ENCODE measurements around the gene ERC2.

Gene ERC2

GRCh38 chr3:55630280-55630920, 837.9 kb downstream of the ERC2 start (continued):
- TF ChIP-seq PATZ1 (CRISPR knock-in tag; IDR thresholded peaks at IDR 0.05; ENCODE audit: borderline replicate concordance) (no peak), POU6F1 (CRISPR knock-in tag; IDR thresholded peaks at IDR 0.05; ENCODE audit: borderline replicate concordance, low read depth) (no peak), ZFP3 (CRISPR knock-in tag; IDR thresholded peaks at IDR 0.05) (no peak), OSR1 (CRISPR knock-in tag; IDR thresholded peaks at IDR 0.05) (no peak)

GRCh38 chr3:55629432-55629831, 838.8 kb downstream of the ERC2 start:
- no peak for TF ChIP-seq OSR1 (CRISPR knock-in tag; IDR thresholded peaks at IDR 0.05)
- no peak for TF ChIP-seq PPARA (CRISPR knock-in tag; IDR thresholded peaks at IDR 0.05; ENCODE audit: borderline replicate concordance)
- TF ChIP-seq POU6F1 (CRISPR knock-in tag; IDR thresholded peaks at IDR 0.05; ENCODE audit: borderline replicate concordance, low read depth) = no peak
- TF ChIP-seq TSHZ2 (CRISPR knock-in tag; IDR thresholded peaks at IDR 0.05) = no peak
- TF ChIP-seq CSDC2 (CRISPR knock-in tag; IDR thresholded peaks at IDR 0.05) = no peak
- TF ChIP-seq ZNF70 (CRISPR knock-in tag; IDR thresholded peaks at IDR 0.05) = no peak
- no peak for TF ChIP-seq GLIS3 (CRISPR knock-in tag; IDR thresholded peaks at IDR 0.05)
- no peak for TF ChIP-seq TOX (CRISPR knock-in tag; IDR thresholded peaks at IDR 0.05; ENCODE audit: borderline replicate concordance)
- ATAC-seq = no peak

- no peak for TF ChIP-seq ZC3H10 (CRISPR knock-in tag; IDR thresholded peaks at IDR 0.05)
- no peak for TF ChIP-seq POU6F1 (CRISPR knock-in tag; IDR thresholded peaks at IDR 0.05; ENCODE audit: borderline replicate concordance, low read depth)
- no peak for ATAC-seq
Observed at GRCh38 chr3:55626279-55626665, 842.0 kb downstream of the ERC2 start.

- TF ChIP-seq ZFP3 (CRISPR knock-in tag; IDR thresholded peaks at IDR 0.05) = no peak
- TF ChIP-seq BACH2 (CRISPR knock-in tag; IDR thresholded peaks at IDR 0.05; ENCODE audit: borderline replicate concordance) = no peak
- TF ChIP-seq TOX (CRISPR knock-in tag; IDR thresholded peaks at IDR 0.05; ENCODE audit: borderline replicate concordance) = no peak
- no peak for TF ChIP-seq ZNF8 (CRISPR knock-in tag; IDR thresholded peaks at IDR 0.05)
- no peak for TF ChIP-seq ZNF565 (CRISPR knock-in tag; conservative IDR thresholded peaks at IDR 0.05; ENCODE audit: low read depth)
- TF ChIP-seq SNAI2 (CRISPR knock-in tag; IDR thresholded peaks at IDR 0.05) = no peak
- TF ChIP-seq ESRRG (CRISPR knock-in tag; IDR thresholded peaks at IDR 0.05) = no peak
- TF ChIP-seq CSRNP3 (CRISPR knock-in tag; IDR thresholded peaks at IDR 0.05) = no peak
- TF ChIP-seq ZFP30 (CRISPR knock-in tag; IDR thresholded peaks at IDR 0.05) = no peak
- TF ChIP-seq ZC3H10 (CRISPR knock-in tag; IDR thresholded peaks at IDR 0.05) = no peak
- TF ChIP-seq TCF4 (CRISPR knock-in tag; IDR thresholded peaks at IDR 0.05; ENCODE audit: borderline replicate concordance) = no peak
- TF ChIP-seq GLIS3 (CRISPR knock-in tag; IDR thresholded peaks at IDR 0.05) = no peak
- no peak for ATAC-seq
Observed at GRCh38 chr3:55624238-55624637, 844.0 kb downstream of the ERC2 start.

All from SK-N-SH treated with all-trans-retinoic acid at 6 μM for 48 hours (cell line).